Cortex of kidney (tissue), 1 donor: ENCODE measurements around the gene EPHB2.

Experiments used
- DNase-seq: peaks from one replicate; lab custom pipeline; 2025; lab: John Stamatoyannopoulos, UW

Gene EPHB2

DNA sequence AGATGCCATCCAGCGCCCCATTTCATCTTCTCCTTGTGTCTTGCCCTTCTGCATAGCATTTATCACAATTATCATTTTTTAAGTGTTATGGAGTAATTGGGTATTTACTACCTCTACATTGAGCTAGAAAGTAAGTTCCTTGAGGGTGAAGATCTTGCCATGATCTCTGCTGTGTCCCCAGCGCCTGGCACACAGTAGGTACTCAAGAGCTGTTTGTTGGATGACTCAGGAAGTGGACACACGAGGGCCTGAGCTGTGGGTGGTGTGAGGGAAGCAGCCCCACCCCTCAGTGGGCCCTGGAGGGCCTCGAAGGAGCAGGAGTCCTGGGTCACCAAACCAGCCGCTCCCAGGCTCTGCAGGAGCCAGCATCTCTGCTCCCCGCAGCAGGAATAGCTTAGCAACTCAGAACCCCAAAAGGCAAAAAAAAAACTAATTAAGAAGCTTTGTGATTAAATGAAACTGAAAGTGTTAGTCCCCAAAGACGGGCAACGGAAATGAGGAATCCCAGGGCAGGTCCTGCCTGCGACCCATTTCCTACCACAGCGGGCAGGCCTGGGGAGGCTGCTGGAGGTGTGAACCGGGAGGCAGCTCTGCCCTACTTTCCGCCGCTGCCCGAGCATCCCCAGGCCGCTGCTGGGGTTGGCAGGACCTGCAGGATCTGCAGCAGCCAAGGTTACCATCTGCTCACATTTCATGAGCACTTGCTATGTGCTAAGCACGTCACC, 174.3 kb downstream of the EPHB2 start:
- no peak for DNase-seq

GRCh38 chr1:22886211-22886610, 175.6 kb downstream of the EPHB2 start:
- no peak for DNase-seq

- no peak for DNase-seq
These were observed 176.9 kb downstream of the EPHB2 start for GRCh38 chr1:22887491-22887890.

GRCh38 chr1:22888320-22889075, 177.9 kb downstream of the EPHB2 start:
- DNase-seq, result no peak

- DNase-seq, result no peak
These were observed 178.7 kb downstream of the EPHB2 start for GRCh38 chr1:22889213-22889827.

- no peak for DNase-seq
These were observed 182.2 kb downstream of the EPHB2 start for GRCh38 chr1:22892789-22893188.

DNA sequence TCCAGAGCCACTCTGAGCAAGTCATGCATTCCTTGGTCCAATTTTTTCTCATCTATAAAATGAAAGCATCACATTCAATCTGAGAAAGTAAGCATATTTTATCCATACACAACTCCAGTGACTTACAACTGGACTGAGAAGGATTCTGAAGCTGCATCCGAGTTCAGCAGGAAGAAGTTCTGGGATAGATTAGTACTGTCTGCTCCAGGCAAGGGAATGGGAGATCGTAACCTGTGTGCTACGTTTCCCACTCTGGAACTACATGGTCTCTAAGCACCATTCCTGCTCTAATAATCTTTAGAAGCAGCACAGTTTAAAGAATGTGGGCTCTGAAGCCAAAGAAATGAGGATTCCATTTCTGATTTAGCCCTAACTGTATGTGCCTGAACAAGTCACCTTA, 182.7 kb downstream of the EPHB2 start:
- DNase-seq, result no peak

- no peak for DNase-seq
These were observed 184.7 kb downstream of the EPHB2 start for GRCh38 chr1:22895357-22895756.

DNA sequence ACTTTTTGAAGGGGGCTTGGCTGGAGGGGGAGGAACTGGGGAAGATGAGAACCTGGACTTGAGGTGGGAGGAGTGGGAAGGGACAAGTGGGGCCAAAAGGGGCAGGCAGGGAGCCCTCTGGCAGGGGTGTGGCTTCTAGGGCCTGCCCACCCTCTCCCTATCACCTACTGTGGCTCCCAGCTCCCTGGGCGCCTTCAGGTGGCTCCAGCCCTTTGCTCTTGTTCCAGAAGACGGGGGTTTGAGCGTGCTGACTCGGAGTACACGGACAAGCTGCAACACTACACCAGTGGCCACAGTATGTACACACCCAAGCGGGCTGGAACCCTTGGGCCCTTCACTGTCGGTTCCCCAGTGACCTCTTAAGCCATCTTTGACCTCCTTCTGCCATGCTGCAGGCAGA, 185.5 kb downstream of the EPHB2 start:
- no peak for DNase-seq

GRCh38 chr1:22900451-22900850, 189.8 kb downstream of the EPHB2 start:
- DNase-seq, result no peak

- no peak for DNase-seq
These were observed 192.5 kb downstream of the EPHB2 start for GRCh38 chr1:22903113-22903512.

GRCh38 chr1:22906968-22907367, 196.3 kb downstream of the EPHB2 start:
- no peak for DNase-seq

DNA sequence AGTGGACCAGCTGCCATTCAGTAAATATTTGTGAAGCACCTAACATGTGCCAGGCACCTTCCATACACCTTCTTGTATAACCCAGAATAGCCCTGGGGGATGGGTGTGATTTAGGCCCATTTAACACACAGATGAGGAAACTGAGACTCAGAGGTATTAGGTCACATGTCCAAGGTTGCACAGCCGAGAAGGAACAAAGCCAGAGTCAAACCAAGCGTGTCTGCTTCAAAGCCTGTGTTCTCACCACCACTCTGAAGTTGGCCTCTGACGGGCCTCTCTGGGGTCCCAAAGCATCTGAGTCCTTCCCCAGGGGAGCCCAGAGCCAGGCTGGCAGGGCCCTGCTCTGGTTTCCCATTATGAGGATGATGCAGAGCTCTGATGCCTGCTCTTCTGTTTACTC, 196.9 kb downstream of the EPHB2 start:
- DNase-seq, result no peak

DNA sequence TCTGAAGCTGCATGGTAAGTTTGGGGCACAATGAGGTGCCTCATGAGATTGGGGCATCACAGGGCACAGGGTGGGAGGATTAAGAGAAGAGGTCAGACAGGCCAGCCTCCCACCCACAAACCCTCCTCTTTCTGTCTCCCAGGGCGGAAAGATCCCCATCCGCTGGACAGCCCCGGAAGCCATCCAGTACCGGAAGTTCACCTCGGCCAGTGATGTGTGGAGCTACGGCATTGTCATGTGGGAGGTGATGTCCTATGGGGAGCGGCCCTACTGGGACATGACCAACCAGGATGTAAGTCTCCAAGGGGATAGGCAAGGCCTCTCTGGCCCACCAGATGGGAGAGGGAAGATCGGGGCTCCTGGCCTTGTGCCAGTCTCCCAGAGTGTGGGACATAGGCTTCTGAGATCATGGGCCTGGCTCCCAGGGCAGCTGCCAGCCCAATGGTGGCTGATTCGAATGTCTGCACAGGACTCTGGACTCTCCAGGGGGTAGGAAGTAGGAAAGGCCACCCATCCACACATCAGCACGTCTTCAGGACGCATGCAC, 198.3 kb downstream of the EPHB2 start:
- no peak for DNase-seq

- no peak for DNase-seq
These were observed 199.6 kb downstream of the EPHB2 start for GRCh38 chr1:22910286-22910685.

DNA sequence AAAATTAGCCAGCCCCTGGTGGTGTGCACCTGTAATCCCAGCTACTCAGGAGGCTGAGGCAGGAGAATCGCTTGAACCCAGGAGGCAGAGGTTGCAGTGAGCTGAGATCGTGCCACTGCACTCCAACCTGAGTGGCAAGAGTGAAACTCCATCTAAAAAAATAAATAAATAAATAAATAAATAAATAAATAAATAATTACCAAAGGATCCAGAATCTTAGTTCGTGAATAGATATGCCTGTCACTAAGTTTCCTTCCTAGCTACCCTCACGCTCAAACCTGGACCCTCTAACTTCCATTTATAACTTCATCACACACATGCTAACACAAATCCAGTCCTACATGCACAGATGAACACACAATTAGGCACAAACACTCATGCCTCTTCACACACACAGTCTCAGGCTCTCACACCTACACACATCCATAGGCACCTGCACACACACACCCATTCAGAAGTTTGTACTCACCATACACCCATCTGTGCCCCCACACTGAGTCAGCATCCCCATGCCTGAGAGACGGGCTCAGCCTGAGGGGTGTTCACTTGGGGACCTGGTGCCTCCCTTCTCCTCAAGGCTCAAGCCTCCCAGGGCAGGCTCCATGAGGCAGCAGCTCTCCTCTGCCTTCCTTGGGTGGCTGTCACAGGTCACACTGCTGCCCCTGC, 200.5 kb downstream of the EPHB2 start:
- DNase-seq, result no peak

DNA sequence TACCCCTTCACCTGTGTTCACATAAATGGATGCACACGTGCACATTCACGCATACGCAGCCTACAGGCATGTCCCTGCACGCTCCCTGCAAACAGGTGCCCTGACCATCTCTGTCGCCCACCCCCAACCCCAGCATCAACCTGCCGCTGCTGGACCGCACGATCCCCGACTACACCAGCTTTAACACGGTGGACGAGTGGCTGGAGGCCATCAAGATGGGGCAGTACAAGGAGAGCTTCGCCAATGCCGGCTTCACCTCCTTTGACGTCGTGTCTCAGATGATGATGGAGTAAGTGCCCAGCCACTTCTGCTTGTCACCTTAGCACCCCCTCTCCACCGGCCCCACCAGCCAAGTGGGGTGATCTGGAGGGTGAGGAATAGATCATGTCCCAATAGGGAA, 201.7 kb downstream of the EPHB2 start:
- DNase-seq, result no peak

- DNase-seq, result no peak
These were observed 202.9 kb downstream of the EPHB2 start for GRCh38 chr1:22913421-22914141.

GRCh38 chr1:22914156-22914555, 203.5 kb downstream of the EPHB2 start:
- no peak for DNase-seq

- no peak for DNase-seq
These were observed 204.1 kb downstream of the EPHB2 start for GRCh38 chr1:22914633-22915217.

DNA sequence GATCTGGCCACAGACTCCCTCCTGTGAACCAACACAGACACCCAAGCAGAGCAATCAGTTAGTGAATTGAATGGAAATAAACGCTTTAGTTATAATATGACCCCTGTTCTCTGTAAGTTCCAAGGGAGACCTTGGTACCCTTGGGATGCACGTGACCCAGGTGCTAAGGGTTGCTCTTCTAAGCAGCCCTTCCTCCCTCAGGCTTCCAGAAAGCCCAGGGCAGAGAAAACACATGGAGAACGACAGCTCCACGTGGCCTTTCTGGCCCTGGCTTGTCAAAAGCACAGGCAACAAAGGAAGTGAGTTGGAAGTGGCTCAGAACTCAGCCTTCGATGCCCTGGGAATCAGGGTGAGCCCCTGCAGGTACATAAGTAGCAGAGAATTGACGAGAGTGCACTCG, 204.6 kb downstream of the EPHB2 start:
- no peak for DNase-seq
